Liver (tissue), 9 donors: ENCODE results near the gene PPFIBP1. TPM values are rescaled to one million over a fixed set of nuclear protein-coding genes. Genes with fewer than 3 reads are reported as not detected.

Experiments
- DNase-seq: peaks from one replicate; pipeline ENCODE4 v3.0.0-alpha.2; 2017; ENCODE audit warnings: low spot score
- H3K27ac ChIP-seq, 2 donors: one replicate each; pipeline ENCODE4 v1.7.0; 2013; ENCODE audit warnings: inconsistent platforms in 2 of 2, low read length in 2 of 2, control low read depth in 1 of 2, low read depth in 1 of 2, mild to moderate bottlenecking in 1 of 2
- H3K27me3 ChIP-seq, 4 donors: one replicate each; pipeline versions ENCODE4 v1.6.1 to v1.7.0; 2013; ENCODE audit warnings: low read length in 3 of 4, inconsistent platforms in 1 of 4, mild to moderate bottlenecking in 1 of 4, moderate library complexity in 1 of 4; ENCODE audit not compliant: control insufficient read depth in 4 of 4, insufficient read depth in 4 of 4
- H3K36me3 ChIP-seq, 4 donors: one replicate each; pipeline versions ENCODE4 v1.6.1 to v1.7.0; 2013; ENCODE audit warnings: low read length in 3 of 4, mild to moderate bottlenecking in 3 of 4, low read depth in 1 of 4, moderate library complexity in 1 of 4; ENCODE audit not compliant: control insufficient read depth in 4 of 4, insufficient read depth in 3 of 4
- H3K4me1 ChIP-seq, 4 donors: one replicate each; pipeline versions ENCODE4 v1.6.1 to v1.7.0; 2013; ENCODE audit warnings: low read length in 3 of 4, mild to moderate bottlenecking in 3 of 4, moderate library complexity in 1 of 4; ENCODE audit not compliant: control insufficient read depth in 4 of 4, insufficient read depth in 4 of 4
- H3K4me3 ChIP-seq, 3 donors: one replicate each; pipeline versions ENCODE4 v1.6.1 to v1.7.0; 2013; ENCODE audit warnings: low read length in 3 of 3, control low read depth in 1 of 3, low read depth in 1 of 3, mild to moderate bottlenecking in 1 of 3
- H3K9ac ChIP-seq, 2 donors: one replicate each; pipeline ENCODE4 v1.7.0; 2013; ENCODE audit warnings: low read length in 2 of 2, mild to moderate bottlenecking in 2 of 2, moderate library complexity in 2 of 2, control low read depth in 1 of 2, low read depth in 1 of 2
- H3K9me3 ChIP-seq, 4 donors: one replicate each; pipeline versions ENCODE4 v1.6.1 to v1.7.0; 2013; ENCODE audit warnings: low read length in 3 of 4; ENCODE audit not compliant: control insufficient read depth in 4 of 4
- EGR1 ChIP-seq, 2 donors: IDR thresholded peaks; 2 replicates each; pipeline ENCODE4 v1.6.1; 2016 to 2018; ENCODE audit warnings: antibody characterized with exemption in 2 of 2, low read depth in 2 of 2
- FOXA1 ChIP-seq: IDR thresholded peaks from 2 replicates; pipeline ENCODE4 v1.6.1; 2016; ENCODE audit warnings: antibody characterized with exemption
- FOXA2 ChIP-seq: IDR thresholded peaks from 2 replicates; pipeline ENCODE4 v1.6.1; 2016; ENCODE audit warnings: antibody characterized with exemption
- GABPA ChIP-seq, 2 donors: IDR thresholded peaks in 1 of 2; conservative IDR thresholded peaks in 1 of 2; 2 replicates each; pipeline ENCODE4 v1.6.1; 2016; ENCODE audit warnings: antibody characterized with exemption in 2 of 2, mild to moderate bottlenecking in 1 of 2, moderate library complexity in 1 of 2
- HNF4A ChIP-seq, 2 donors: conservative IDR thresholded peaks; 2 replicates each; pipeline ENCODE4 v1.6.1; 2016; ENCODE audit warnings: antibody characterized with exemption in 2 of 2, mild to moderate bottlenecking in 2 of 2
- HNF4G ChIP-seq: IDR thresholded peaks from 2 replicates; pipeline ENCODE4 v1.6.1; 2016; ENCODE audit warnings: antibody characterized with exemption
- JUND ChIP-seq, 2 donors: IDR thresholded peaks; 2 replicates each; pipeline ENCODE4 v1.6.1; 2016; ENCODE audit warnings: antibody characterized with exemption in 2 of 2
- NR2F2 ChIP-seq: IDR thresholded peaks from 2 replicates; pipeline ENCODE4 v1.6.1; 2016; ENCODE audit warnings: antibody characterized with exemption
- RAD21 ChIP-seq, 2 donors: IDR thresholded peaks; 2 replicates each; pipeline ENCODE4 v1.6.1; 2016; ENCODE audit warnings: antibody characterized with exemption in 2 of 2, mild to moderate bottlenecking in 2 of 2
- RXRA ChIP-seq, 2 donors: IDR thresholded peaks; 2 replicates each; pipeline ENCODE4 v1.6.1; 2017 to 2018; ENCODE audit warnings: antibody characterized with exemption in 2 of 2, mild to moderate bottlenecking in 1 of 2
- TAF1 ChIP-seq: conservative IDR thresholded peaks from 2 replicates; pipeline ENCODE4 v1.6.1; 2016; ENCODE audit warnings: antibody characterized with exemption, mild to moderate bottlenecking
- YY1 ChIP-seq: IDR thresholded peaks from 2 replicates; pipeline ENCODE4 v1.6.1; 2016; ENCODE audit warnings: antibody characterized with exemption, mild to moderate bottlenecking
- WGBS: extraction: QIAGEN DNeasy Blood & Tissue Kit; methylation state at CpG from one replicate; pipeline ENCODE4 v1.1.7; 2013; 5-methylcytosine and 5-hydroxymethylcytosine counted together
- polyA plus RNA-seq, 2 donors: library from polyadenylated mRNA; stranded (reverse) in 1 of 2; unstranded in 1 of 2; fragments of 200-250 nt in 1 of 2; fragments of >200 nt in 1 of 2; fragmentation: Nextera tagmentation in 1 of 2; extraction: Ambion mirVana in 1 of 2; gene quantifications; one replicate each; pipeline versions ENCODE4 v1.2.1 to v1.2.3, GENCODE V29; 2013 to 2015
- total RNA-seq, 2 donors: library from RNA; depleted of rRNA; stranded (reverse); fragments of >200 nt; gene quantifications; one replicate each; pipeline ENCODE4 v1.2.3, GENCODE V29; 2014
- TF ChIP-seq, protein P1 (sequence below): IDR thresholded peaks from 2 replicates; pipeline ENCODE4 v1.6.1; 2016; ENCODE audit warnings: antibody characterized with exemption
- TF ChIP-seq, protein P2 (sequence below): IDR thresholded peaks from 2 replicates; pipeline ENCODE4 v1.6.1; 2016; ENCODE audit warnings: antibody characterized with exemption, mild to moderate bottlenecking
- TF ChIP-seq, protein P3 (sequence below): fragments of 150-350 bp; IDR thresholded peaks from 2 replicates; pipeline ENCODE4 v1.5.1; 2017; ENCODE audit warnings: improper control_type of control experiment, low read depth, low read length; ENCODE audit not compliant: missing input control
- TF ChIP-seq, protein P4 (sequence below): IDR thresholded peaks from 2 replicates; pipeline ENCODE4 v1.6.1; 2016; ENCODE audit warnings: antibody characterized with exemption
- donor health status: healthy.
- donor health status: healthy.
- donor health status: healthy.
- donor health status: healthy.
- donor health status: healthy.

Gene PPFIBP1
- total and polyA plus RNA-seq, 4 donors, result 10.5 to 65.8 (median 17.4) TPM

DNA sequence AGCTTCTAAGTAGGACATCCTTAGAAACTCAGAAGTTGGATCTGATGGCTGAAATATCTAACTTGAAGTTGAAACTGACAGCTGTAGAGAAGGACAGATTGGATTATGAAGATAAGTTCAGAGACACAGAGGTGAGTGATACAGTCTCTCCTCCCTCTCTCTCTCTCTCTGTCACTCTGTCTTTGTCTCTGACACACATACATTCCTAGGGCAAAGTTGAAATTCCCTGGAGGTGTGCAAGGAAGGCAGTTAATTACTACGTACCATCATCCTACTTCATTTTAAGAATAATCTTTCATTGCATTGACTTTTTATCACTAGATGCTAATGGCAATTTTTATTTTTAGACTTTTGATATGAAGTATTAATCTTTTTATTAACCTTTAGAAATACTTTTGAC, 126.0 kb downstream of the PPFIBP1 start:
- no peak overlapping the region for H3K27ac ChIP-seq
- no peaks in the 10 kb centered on the region for H3K27me3 ChIP-seq
- H3K9me3 ChIP-seq, result no peaks in the 10 kb centered on the region
- H3K4me3 ChIP-seq, result no peak overlapping the region
- 96% methylated on average over 1 of the region's 1 CpG for WGBS
- peaks cover 0 to 11% (median 8%) of the 10 kb centered on the region in 4 donors for H3K36me3 ChIP-seq
- H3K4me1 ChIP-seq, result peaks cover 0 to 6% (median 5%) of the 10 kb centered on the region in 4 donors
- no peak overlapping the region for H3K9ac ChIP-seq
- DNase-seq, result no peak
- TF ChIP-seq NR2F2, result no peak
- TF ChIP-seq RXRA (IDR thresholded peaks at IDR 0.05), result no peak
- TF ChIP-seq EGR1 (IDR thresholded peaks at IDR 0.05; ENCODE audit: low read depth in 2 of 2), result no peak
- TF ChIP-seq RAD21 (IDR thresholded peaks at IDR 0.05), result no peak
- TF ChIP-seq FOXA1, result no peak
- TF ChIP-seq, protein P1, sequence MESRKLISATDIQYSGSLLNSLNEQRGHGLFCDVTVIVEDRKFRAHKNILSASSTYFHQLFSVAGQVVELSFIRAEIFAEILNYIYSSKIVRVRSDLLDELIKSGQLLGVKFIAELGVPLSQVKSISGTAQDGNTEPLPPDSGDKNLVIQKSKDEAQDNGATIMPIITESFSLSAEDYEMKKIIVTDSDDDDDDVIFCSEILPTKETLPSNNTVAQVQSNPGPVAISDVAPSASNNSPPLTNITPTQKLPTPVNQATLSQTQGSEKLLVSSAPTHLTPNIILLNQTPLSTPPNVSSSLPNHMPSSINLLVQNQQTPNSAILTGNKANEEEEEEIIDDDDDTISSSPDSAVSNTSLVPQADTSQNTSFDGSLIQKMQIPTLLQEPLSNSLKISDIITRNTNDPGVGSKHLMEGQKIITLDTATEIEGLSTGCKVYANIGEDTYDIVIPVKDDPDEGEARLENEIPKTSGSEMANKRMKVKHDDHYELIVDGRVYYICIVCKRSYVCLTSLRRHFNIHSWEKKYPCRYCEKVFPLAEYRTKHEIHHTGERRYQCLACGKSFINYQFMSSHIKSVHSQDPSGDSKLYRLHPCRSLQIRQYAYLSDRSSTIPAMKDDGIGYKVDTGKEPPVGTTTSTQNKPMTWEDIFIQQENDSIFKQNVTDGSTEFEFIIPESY, result no peak
- no peak for TF ChIP-seq YY1
- TF ChIP-seq FOXA2, result no peak
- no peak for TF ChIP-seq HNF4A (conservative IDR thresholded peaks at IDR 0.05)
- TF ChIP-seq GABPA (IDR thresholded peaks at IDR 0.05 in 1 of 2, conservative IDR thresholded peaks at IDR 0.05 in 1 of 2), result no peak
- no peak for TF ChIP-seq TAF1
- TF ChIP-seq HNF4G, result no peak
- TF ChIP-seq JUND (IDR thresholded peaks at IDR 0.05), result no peak

DNA sequence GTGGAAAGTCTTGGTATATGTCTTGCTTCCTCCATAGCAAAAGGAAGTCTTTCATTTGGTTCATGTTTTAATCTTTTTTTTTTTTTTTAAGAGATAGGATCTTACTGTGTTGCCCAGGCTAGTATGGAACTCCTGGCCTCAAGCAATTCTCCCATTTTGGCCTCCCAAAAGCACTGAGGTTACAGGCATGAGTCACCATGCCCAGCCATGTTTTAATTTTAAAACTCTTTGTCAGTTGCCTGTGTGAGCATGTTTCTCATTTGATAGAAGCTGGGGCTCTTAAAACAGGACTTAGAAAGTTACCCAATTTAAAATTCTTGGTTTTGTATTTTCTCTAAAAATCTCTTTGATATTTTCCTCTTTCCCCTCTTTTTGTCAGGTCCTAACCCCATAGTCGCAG, 127.2 kb downstream of the PPFIBP1 start:
- Histone ChIP-seq H3K36me3 (peaks cover 0 to 11% (median 8%) of the 10 kb centered on the region in 4 donors), H3K27ac (no peak overlapping the region), H3K4me3 (no peak overlapping the region), H3K9ac (no peak overlapping the region), H3K27me3 (no peaks in the 10 kb centered on the region), H3K4me1 (peaks cover 0 to 6% (median 5%) of the 10 kb centered on the region in 4 donors), H3K9me3 (no peaks in the 10 kb centered on the region)
- TF ChIP-seq, protein P2, sequence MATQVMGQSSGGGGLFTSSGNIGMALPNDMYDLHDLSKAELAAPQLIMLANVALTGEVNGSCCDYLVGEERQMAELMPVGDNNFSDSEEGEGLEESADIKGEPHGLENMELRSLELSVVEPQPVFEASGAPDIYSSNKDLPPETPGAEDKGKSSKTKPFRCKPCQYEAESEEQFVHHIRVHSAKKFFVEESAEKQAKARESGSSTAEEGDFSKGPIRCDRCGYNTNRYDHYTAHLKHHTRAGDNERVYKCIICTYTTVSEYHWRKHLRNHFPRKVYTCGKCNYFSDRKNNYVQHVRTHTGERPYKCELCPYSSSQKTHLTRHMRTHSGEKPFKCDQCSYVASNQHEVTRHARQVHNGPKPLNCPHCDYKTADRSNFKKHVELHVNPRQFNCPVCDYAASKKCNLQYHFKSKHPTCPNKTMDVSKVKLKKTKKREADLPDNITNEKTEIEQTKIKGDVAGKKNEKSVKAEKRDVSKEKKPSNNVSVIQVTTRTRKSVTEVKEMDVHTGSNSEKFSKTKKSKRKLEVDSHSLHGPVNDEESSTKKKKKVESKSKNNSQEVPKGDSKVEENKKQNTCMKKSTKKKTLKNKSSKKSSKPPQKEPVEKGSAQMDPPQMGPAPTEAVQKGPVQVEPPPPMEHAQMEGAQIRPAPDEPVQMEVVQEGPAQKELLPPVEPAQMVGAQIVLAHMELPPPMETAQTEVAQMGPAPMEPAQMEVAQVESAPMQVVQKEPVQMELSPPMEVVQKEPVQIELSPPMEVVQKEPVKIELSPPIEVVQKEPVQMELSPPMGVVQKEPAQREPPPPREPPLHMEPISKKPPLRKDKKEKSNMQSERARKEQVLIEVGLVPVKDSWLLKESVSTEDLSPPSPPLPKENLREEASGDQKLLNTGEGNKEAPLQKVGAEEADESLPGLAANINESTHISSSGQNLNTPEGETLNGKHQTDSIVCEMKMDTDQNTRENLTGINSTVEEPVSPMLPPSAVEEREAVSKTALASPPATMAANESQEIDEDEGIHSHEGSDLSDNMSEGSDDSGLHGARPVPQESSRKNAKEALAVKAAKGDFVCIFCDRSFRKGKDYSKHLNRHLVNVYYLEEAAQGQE, result no peak
- TF ChIP-seq, protein P3, sequence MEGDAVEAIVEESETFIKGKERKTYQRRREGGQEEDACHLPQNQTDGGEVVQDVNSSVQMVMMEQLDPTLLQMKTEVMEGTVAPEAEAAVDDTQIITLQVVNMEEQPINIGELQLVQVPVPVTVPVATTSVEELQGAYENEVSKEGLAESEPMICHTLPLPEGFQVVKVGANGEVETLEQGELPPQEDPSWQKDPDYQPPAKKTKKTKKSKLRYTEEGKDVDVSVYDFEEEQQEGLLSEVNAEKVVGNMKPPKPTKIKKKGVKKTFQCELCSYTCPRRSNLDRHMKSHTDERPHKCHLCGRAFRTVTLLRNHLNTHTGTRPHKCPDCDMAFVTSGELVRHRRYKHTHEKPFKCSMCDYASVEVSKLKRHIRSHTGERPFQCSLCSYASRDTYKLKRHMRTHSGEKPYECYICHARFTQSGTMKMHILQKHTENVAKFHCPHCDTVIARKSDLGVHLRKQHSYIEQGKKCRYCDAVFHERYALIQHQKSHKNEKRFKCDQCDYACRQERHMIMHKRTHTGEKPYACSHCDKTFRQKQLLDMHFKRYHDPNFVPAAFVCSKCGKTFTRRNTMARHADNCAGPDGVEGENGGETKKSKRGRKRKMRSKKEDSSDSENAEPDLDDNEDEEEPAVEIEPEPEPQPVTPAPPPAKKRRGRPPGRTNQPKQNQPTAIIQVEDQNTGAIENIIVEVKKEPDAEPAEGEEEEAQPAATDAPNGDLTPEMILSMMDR, result no peak
- TF ChIP-seq HNF4G, result no peak
- TF ChIP-seq, protein P4, sequence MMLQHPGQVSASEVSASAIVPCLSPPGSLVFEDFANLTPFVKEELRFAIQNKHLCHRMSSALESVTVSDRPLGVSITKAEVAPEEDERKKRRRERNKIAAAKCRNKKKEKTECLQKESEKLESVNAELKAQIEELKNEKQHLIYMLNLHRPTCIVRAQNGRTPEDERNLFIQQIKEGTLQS, result no peak
- DNase-seq, result no peak
- 91% methylated on average over 1 of the region's 1 CpG for WGBS
